Measurements from ENCODE around the gene WDR54.
A peak's percentile ranks its signal among the peaks of the same experiment; 100 is the strongest.
"Not testable (repeated sequence)": the region's sequence is repeated elsewhere in the genome, so short reads cannot be mapped to it uniquely, and the experiment has no call there.

The WDR54 gene

DNA sequence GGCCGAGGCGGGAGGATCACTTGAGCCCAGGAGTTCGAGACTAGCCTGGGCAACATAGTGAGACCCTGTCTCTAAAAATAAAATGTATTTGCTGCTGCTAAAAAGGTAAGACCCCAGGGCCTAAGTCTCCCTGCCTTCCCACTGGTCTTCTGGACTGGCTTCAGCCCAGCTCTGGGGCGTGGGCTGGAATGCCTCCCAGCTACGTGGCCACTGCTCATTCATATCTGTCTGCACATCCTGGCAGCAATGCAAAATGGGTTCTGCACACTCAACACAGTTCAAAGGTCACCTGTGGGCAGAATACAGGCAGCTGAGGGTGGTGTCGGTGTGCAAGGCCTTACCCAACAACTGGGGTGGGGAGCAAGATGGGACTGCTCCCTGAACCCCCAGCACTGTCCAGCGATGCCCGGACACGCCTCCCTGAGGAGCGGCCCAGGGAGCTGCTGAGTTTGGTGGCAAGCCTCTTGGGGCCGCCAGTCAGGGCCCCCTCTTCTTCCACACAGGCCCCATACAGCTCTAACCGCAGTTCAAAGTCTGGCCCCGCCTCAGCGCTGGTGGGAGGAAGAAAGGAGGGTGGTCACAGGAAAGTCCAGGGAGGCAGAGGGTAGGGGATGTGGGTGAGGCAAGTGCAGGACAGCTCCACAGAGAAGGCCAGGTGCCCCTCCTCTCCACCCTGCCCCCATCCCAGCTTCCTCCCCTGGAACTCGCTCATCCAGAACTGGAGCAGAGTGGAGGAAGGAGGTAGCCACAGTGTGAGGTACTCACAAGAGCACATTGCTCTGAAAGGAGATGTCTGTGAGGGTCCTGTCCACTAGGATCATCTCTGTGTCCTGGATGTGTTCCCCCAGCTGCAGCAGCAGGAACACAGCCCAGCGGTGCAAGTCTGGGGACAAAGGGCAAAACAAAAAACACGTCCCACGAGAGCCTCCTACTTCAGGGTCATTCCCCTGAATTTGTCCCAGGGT is 8.2 kb downstream of the WDR54 start:
- no peak for DNase-seq (ENCODE audit: low read depth in 2 of 2)

- no peak for DNase-seq (ENCODE audit: low read depth in 2 of 2)
These were observed 9.0 kb downstream of the WDR54 start for GRCh38 chr2:74430502-74430901.

GRCh38 chr2:74436111-74436805 is 14.7 kb downstream of the WDR54 start:
- no peak for DNase-seq (ENCODE audit: low read depth in 2 of 2)

GRCh38 chr2:74436848-74437695 is 15.5 kb downstream of the WDR54 start:
- DNase-seq (ENCODE audit: low read depth in 2 of 2) = no peak

GRCh38 chr2:74438248-74438647 is 16.7 kb downstream of the WDR54 start:
- no peak for DNase-seq (ENCODE audit: low read depth in 2 of 2)

DNA sequence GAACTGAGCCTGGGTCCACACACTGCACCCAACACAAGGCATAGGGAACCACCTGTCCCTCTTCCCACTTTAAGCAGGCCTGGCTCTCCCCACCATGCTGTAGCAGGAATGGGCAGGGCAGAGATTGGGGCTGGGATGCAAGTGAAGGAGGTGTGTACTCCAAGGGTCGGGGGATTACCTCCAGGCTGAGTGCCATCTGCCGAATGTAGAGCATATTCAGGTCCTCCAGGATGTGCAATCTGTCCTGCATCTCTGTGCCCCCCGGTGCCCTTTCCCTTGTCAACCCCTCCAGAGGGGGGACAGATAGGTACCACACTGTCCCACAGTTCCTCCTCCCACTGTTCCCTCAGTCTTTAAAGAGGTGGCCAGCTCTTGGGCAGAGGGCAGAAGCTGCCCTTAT is 17.8 kb downstream of the WDR54 start:
- DNase-seq (ENCODE audit: low read depth in 2 of 2) = no peak

- DNase-seq (ENCODE audit: low read depth in 2 of 2) = no peak
These were observed 18.4 kb downstream of the WDR54 start for GRCh38 chr2:74439803-74440377.

DNA sequence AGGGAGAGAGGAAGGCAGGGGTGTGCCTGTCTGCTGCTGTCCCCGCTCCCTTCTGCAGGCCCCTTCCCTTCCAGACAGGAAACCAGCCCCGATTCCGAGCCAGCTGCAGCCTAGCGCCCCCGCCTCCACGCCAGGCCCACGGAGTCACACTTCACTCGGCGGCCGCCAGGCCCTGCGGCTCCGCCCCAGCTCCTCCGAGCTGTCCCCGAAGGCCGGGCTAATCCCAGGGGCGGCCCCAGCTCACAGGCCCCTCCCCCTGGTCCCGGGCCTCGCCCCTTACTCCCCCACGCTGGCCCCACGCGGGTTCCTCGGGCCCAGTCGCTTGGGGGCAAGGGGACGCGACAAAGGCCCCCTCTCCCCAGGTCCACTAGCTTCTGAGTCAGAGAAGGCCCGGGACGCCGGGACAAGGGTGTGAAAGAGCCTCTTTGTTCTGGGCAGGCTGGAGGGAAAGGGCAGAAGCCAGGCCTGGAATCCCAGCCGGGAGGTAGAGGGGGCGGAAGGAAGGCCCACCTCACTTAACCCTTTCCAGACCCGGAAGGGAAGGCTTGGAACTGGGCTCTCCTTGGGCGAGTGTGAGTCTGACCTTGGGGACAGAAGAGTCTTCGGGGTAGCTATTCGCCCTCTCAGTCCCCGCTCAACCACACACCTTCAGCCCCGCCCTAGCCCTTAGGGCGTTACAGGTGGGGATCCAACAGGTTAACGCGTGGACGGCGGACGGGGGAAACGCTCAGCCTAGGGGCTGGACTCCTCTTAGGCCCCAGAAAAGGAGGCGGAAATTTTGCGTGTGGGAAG is 19.0 kb downstream of the WDR54 start:
- DNase-seq (ENCODE audit: low read depth in 2 of 2) = peak in 1 of 2 donors; percentile 41

DNA sequence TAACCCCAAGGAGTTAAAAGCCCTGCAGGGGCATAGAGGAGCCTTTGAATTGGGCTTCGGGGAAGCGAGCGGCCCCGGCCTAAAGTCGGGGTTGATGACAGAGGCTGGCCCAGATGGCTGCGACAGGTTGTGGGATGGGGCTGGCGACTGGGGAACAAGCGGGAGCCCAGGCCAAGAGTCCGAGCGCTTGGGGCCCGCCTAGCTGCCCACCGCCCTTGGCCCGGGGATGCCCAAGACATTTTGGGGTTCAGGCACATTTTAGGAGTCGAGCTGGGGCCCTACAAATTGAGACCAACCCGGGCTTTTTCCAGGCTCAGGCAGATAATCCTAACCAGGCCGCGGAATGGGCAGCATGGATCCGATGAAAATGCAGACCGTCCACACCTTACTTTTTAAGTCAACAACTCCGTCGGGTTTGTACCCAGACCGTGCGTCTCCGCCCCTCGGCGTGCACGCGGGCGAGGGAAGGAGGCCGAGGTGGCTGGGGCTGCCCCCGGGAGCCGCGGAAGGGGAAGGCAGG is 19.7 kb downstream of the WDR54 start:
- DNase-seq (ENCODE audit: low read depth in 2 of 2) = no peak

DNA sequence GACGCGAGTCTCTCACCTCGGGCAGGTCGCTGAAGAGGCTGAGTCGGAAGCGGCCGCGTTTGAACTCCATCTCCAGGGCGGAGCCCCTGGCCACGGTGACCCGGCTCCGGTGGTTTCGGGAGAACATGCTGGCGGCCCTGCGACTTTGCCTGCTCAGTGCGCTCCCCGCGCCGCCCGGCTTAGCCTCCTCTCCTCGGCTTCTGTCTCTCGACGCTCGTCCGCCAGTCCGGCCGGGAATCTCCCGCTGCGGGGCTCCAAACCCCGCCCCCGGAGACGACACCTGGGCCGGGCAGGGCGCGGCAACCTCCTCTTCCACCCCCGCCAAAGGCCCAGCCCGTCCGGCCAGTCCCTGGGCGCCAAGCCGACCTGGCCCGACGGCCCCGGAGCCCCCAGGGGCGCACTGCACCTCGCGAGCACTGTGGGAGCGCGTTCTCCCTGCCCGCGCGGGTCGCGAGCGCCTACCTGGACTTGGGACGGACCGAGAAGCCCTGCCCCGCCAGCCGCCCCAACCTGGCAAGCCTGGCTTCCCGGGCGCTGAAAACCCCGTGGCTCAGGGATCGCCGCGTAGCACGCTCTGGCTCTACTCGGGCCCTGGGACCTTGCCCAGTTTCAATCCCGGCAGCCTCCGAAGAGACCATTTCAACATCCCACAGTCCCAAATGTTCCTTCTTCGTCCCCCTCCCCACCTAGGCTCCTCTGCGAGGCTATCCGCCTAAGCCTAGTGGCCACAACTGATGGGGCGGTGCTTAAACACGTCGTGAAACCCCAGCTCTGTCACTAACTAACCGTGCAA is 20.4 kb downstream of the WDR54 start, which contains the start of gene RTKN:
Gene RTKN, minus strand, starts transcription at position 248 of the 793 bp plus-strand sequence. Its CDS starts 121 bp downstream, at position 127.
- no peak for DNase-seq (ENCODE audit: low read depth in 2 of 2)

DNA sequence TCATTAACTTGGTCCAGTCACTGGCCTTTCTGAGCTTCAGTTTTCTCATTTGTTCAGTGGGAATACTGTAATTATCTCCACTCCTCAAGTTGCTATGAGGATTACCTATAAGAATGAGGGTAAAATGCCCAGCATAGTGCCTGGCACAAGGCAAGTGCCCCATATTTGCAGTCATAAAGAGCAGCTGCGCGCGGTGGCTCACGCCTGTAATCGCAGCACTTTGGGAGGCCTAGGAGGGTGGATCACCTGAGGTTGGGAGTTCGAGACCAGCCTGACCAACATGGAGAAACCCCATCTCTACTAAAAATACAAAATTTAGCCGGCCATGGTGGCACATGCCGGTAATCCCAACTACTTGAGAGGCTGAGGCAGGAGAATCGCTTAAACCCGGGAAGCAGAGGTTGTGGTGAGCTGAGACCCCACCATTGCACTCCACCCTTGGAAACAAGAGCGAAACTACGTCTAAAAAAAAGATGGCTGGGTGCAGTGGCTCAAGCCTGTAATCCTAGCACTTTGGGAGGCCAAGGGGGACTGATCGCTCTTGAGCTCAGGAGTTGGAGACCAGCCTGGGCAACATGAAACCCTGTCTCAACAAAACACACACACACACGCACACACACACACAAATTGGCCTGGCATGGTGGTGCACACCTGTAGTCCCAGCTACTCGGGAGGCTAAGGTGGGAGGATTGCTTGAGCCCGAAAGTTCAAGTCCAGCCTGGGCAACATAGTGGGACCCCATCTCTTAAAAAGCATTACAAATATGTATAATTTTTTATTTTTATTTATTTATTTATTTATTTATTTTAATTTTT is 21.2 kb downstream of the WDR54 start:
- DNase-seq (ENCODE audit: low read depth in 2 of 2) = not testable (repeated sequence)

- no peak for DNase-seq (ENCODE audit: low read depth in 2 of 2)
These were observed 23.2 kb downstream of the WDR54 start for GRCh38 chr2:74444498-74445318.

GRCh38 chr2:74447230-74447999 is 25.9 kb downstream of the WDR54 start:
- DNase-seq (ENCODE audit: low read depth in 2 of 2) = no peak

DNA sequence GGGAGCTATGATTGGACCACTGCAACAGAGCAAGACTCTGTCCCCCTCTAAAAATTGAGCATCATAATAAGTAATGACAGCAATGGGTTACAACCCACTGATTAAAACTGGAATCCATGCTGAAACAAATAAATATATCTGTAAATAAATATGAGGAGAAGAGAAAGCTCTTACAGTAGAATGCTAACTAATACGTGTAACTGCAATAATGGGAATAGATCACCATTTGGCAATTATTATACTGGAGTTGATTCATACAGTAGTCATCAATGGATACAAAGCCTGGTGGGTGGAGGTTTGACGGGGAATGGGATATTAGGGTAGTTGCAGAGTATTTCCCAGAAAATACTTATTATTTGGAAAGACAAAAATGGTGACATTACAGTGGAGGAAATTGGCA is 27.2 kb downstream of the WDR54 start:
- DNase-seq (ENCODE audit: low read depth in 2 of 2) = no peak

- DNase-seq (ENCODE audit: low read depth in 2 of 2) = no peak
These were observed 29.1 kb downstream of the WDR54 start for GRCh38 chr2:74450570-74451190.

DNA sequence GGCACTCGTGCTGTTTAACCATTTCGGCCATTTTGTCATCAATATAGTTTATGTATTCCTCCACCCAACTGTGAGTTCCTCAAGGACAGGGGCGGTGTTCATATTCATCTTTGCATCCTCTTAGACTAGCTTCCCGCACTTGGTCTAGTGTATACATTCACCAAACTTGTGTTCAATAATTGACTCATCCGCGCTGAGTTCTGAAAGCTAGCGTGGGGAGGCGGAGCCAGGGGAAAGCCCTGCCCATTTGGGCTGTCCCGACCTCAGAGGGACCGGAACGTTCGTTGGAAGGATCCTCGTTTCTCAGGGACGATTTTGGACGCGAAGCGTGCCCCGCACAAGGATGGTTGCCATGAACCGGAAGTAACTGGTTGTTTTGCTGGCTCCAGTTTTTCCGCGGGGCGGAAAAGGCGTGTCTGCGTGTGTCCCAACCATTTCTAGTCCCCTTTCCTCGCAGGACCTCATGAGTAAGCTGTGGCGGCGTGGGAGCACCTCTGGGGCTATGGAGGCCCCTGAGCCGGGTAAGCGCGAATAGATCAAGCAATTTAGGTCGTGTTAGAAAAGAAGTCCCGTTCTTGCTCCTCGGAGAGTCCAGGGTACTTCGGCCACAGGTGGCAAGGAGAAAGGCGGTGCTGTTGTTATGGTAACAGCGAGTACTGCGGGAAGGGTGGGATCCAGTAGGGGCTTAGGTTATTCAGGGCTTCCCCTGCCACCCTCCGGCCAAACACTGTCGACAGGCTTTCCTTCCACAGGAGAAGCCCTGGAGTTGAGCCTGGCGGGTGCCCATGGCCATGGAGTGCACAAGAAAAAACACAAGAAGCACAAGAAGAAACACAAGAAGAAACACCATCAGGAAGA is 33.4 kb downstream of the WDR54 start, which contains the start of gene INO80B:
Gene INO80B, plus strand, starts transcription at position 434 of the 858 bp plus-strand sequence. Its CDS starts 30 bp downstream, at position 464.
- DNase-seq (ENCODE audit: low read depth in 2 of 2) = peak; percentile 88 to 96
